HG03139 (cell line): ENCODE measurements around the gene PRKN.

ENCODE experiments used
- ATAC-seq: cut with Tn5 transposase; IDR thresholded peaks from one replicate; pipeline ENCODE4 v1.9.1; 2021; ENCODE audit not compliant: unreplicated experiment

The PRKN gene

GRCh38 chr6:161444464-161444863 is 1283.1 kb downstream of the PRKN start:
- ATAC-seq: no peak

GRCh38 chr6:161443848-161444247 is 1283.7 kb downstream of the PRKN start:
- ATAC-seq: no peak

- no peak for ATAC-seq
Observed at GRCh38 chr6:161442420-161442819, 1285.1 kb downstream of the PRKN start.

- no peak for ATAC-seq
Observed at GRCh38 chr6:161440299-161440698, 1287.3 kb downstream of the PRKN start.

GRCh38 chr6:161439093-161439492 is 1288.5 kb downstream of the PRKN start:
- no peak for ATAC-seq

- no peak for ATAC-seq
Observed at GRCh38 chr6:161438430-161439030, 1289.0 kb downstream of the PRKN start.

GRCh38 chr6:161437851-161438250 is 1289.7 kb downstream of the PRKN start:
- no peak for ATAC-seq

GRCh38 chr6:161436106-161436876 is 1291.3 kb downstream of the PRKN start:
- ATAC-seq: no peak

GRCh38 chr6:161435748-161436070 is 1291.9 kb downstream of the PRKN start:
- ATAC-seq: no peak

GRCh38 chr6:161434921-161435747 is 1292.4 kb downstream of the PRKN start:
- ATAC-seq: no peak

GRCh38 chr6:161434350-161434749 is 1293.2 kb downstream of the PRKN start:
- ATAC-seq: no peak

GRCh38 chr6:161432546-161432945 is 1295.0 kb downstream of the PRKN start:
- no peak for ATAC-seq

- ATAC-seq: no peak
Observed at GRCh38 chr6:161429921-161430490, 1297.6 kb downstream of the PRKN start.

GRCh38 chr6:161424421-161424820 is 1303.1 kb downstream of the PRKN start:
- no peak for ATAC-seq

- no peak for ATAC-seq
Observed at GRCh38 chr6:161422710-161423680, 1304.6 kb downstream of the PRKN start.

GRCh38 chr6:161418463-161418945 is 1309.1 kb downstream of the PRKN start:
- ATAC-seq: peak; percentile 59

- no peak for ATAC-seq
Observed at GRCh38 chr6:161417717-161418462, 1309.7 kb downstream of the PRKN start.

- no peak for ATAC-seq
Observed at GRCh38 chr6:161415302-161415855, 1312.2 kb downstream of the PRKN start.

GRCh38 chr6:161414707-161415106 is 1312.9 kb downstream of the PRKN start:
- ATAC-seq: no peak
